Ovary (tissue), 9 donors: ENCODE results near the gene AVP. TPM values are rescaled to one million over a fixed set of nuclear protein-coding genes. Genes with fewer than 3 reads are reported as not detected.

Source experiments
- DNase-seq, 5 donors: peaks; one replicate each; pipeline ENCODE4 v3.0.0-alpha.2; 2019 to 2020
- H3K27ac ChIP-seq, 2 donors: fragments of 200-600 bp; one replicate each; pipeline versions ENCODE4 v1.5.1 to v1.8.0; 2019 to 2022
- H3K27me3 ChIP-seq: fragments of 200-600 bp; one replicate; pipeline ENCODE4 v1.8.0; 2022
- H3K36me3 ChIP-seq: fragments of 200-600 bp; sonication (generic); one replicate; pipeline ENCODE4 v1.5.1; 2019
- H3K4me1 ChIP-seq: one replicate; pipeline ENCODE4 v1.8.1; 2013; ENCODE audit warnings: mild to moderate bottlenecking, moderate library complexity; ENCODE audit not compliant: insufficient read depth
- H3K4me3 ChIP-seq: fragments of 200-600 bp; sonication (generic); one replicate; pipeline ENCODE4 v1.5.1; 2017
- H3K9me3 ChIP-seq, 2 donors: fragments of 200-600 bp in 1 of 2; sonication (generic) in 1 of 2; one replicate each; pipeline versions ENCODE4 v1.5.1 to v1.8.1; 2013 to 2019; ENCODE audit warnings: mild to moderate bottlenecking in 1 of 2, moderate library complexity in 1 of 2
- EP300 ChIP-seq: sonication (generic); formaldehyde crosslinking; IDR thresholded peaks from one replicate; pipeline ENCODE4 v1.6.1; 2017; ENCODE audit warnings: antibody characterized with exemption
- POLR2A ChIP-seq: fragments of 450-650 bp; IDR thresholded peaks from one replicate; pipeline ENCODE4 v1.6.1; 2017; ENCODE audit warnings: antibody characterized with exemption, mild to moderate bottlenecking, moderate library complexity
- WGBS, 3 donors: extraction: QIAGEN DNeasy Blood & Tissue Kit in 1 of 3; methylation state at CpG; one replicate each; pipeline versions ENCODE4 v1.1.5 to v1.1.7; 2013 to 2017; 5-methylcytosine and 5-hydroxymethylcytosine counted together
- intact Hi-C, 4 donors: fragments of 100-400 bp; cut with DNase I; formaldehyde crosslinking; loops; one replicate each; pipeline versions ENCODE4 v1.11.0 to v1.15.1; 2022 to 2023
- polyA plus RNA-seq, 2 donors: library from polyadenylated mRNA; stranded (reverse); fragments of 200-250 nt in 1 of 2; fragments of 350-450 nt in 1 of 2; fragmentation: Illumina TruSeq in 1 of 2; extraction: RNeasy Lipid Tissue Mini Kit (QIAGEN cat#74804) in 1 of 2; gene quantifications; one replicate each; pipeline ENCODE4 v1.2.3, GENCODE V29; 2013 to 2014
- total RNA-seq, 7 donors: library from RNA; depleted of rRNA in 2 of 7; stranded (reverse); fragments of >200 nt in 2 of 7; fragmentation: NEBNext Ultra II Directional in 3 of 7; extraction: Animal tissue kit (Norgen Biotek cat#: 25700) in 3 of 7; gene quantifications; one replicate each; pipeline versions ENCODE4 v1.1.0 to v1.2.4, GENCODE V29; 2016 to 2023
- TF ChIP-seq, protein P1 (sequence below), 3 donors: fragments of 450-650 bp in 2 of 3; fragments of 200-600 bp in 1 of 3; IDR thresholded peaks; one replicate each; pipeline versions ENCODE4 v1.5.1 to v1.8.0; 2016 to 2022; ENCODE audit warnings: antibody characterized with exemption in 3 of 3, mild to moderate bottlenecking in 1 of 3
- donor health status: DM: no; HTN: no; CAD: no; lungs with moderate emphysema.
- donor health status: DM: no; HTN: no; CAD: no.
- donor health status: Bipolar disorder and iron deficiency.
- donor health status: DM: yes; HTN: yes; CAD: no.
- donor health status: DM: no; HTN: no; CAD: no.
- donor health status: DM: yes; HTN: yes; CAD: no.

The AVP gene
- total and polyA plus RNA-seq, 9 donors: not detected

DNA sequence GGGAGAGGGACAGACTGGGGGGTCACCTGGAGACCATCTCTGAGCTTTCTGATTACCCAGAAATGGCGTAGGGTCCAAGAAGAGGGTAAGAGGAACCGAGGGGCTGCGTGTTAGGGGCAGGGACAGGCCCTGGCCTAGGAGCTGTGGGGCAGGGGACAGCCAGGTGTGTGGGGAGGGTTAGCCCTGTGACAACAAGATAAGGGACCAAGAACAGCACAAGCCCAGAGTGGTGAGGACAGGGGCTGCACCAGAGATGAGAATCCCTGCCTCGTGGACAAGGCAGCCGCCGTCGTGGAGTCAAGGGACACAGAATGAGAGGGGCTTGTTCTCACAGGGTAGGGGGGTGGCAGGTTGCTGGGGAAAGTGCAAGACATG, 449 bp upstream of the AVP start:
- Histone ChIP-seq H3K27me3 (no peaks in the 10 kb centered on the region), H3K27ac (no peak overlapping the region)
- 80 to 90% (median 90%) methylated on average over 7 of the region's 7 CpGs for WGBS, 3 donors

GRCh38 chr20:3082955-3083952, 1.3 kb downstream of the AVP start:
- no peak overlapping the region for H3K27ac ChIP-seq
- H3K4me3 ChIP-seq: no peak overlapping the region
- intact Hi-C loops: no loop called here
- TF ChIP-seq EP300: no peak
- no peak for TF ChIP-seq POLR2A
- TF ChIP-seq, protein P1, sequence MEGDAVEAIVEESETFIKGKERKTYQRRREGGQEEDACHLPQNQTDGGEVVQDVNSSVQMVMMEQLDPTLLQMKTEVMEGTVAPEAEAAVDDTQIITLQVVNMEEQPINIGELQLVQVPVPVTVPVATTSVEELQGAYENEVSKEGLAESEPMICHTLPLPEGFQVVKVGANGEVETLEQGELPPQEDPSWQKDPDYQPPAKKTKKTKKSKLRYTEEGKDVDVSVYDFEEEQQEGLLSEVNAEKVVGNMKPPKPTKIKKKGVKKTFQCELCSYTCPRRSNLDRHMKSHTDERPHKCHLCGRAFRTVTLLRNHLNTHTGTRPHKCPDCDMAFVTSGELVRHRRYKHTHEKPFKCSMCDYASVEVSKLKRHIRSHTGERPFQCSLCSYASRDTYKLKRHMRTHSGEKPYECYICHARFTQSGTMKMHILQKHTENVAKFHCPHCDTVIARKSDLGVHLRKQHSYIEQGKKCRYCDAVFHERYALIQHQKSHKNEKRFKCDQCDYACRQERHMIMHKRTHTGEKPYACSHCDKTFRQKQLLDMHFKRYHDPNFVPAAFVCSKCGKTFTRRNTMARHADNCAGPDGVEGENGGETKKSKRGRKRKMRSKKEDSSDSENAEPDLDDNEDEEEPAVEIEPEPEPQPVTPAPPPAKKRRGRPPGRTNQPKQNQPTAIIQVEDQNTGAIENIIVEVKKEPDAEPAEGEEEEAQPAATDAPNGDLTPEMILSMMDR (IDR thresholded peaks at IDR 0.05): no peak
- no peaks in the 10 kb centered on the region for H3K36me3 ChIP-seq
- H3K9me3 ChIP-seq: no peaks in the 10 kb centered on the region
- 16 to 20% (median 20%) methylated on average over 75 to 76 of the region's 76 CpGs for WGBS, 3 donors
- no peak for DNase-seq
- peaks cover 8% of the 10 kb centered on the region for H3K4me1 ChIP-seq
- H3K27me3 ChIP-seq: no peaks in the 10 kb centered on the region

More for the DNA sequence above, 449 bp upstream of the AVP start:
- Histone ChIP-seq H3K9me3 (no peaks in the 10 kb centered on the region), H3K4me1 (peaks cover 8% of the 10 kb centered on the region), H3K4me3 (no peak overlapping the region), H3K36me3 (no peaks in the 10 kb centered on the region)
- DNase-seq: no peak
- intact Hi-C loops: no loop called here
- no peak for TF ChIP-seq POLR2A
- TF ChIP-seq, protein P1 (IDR thresholded peaks at IDR 0.05): no peak
- TF ChIP-seq EP300: no peak

DNA sequence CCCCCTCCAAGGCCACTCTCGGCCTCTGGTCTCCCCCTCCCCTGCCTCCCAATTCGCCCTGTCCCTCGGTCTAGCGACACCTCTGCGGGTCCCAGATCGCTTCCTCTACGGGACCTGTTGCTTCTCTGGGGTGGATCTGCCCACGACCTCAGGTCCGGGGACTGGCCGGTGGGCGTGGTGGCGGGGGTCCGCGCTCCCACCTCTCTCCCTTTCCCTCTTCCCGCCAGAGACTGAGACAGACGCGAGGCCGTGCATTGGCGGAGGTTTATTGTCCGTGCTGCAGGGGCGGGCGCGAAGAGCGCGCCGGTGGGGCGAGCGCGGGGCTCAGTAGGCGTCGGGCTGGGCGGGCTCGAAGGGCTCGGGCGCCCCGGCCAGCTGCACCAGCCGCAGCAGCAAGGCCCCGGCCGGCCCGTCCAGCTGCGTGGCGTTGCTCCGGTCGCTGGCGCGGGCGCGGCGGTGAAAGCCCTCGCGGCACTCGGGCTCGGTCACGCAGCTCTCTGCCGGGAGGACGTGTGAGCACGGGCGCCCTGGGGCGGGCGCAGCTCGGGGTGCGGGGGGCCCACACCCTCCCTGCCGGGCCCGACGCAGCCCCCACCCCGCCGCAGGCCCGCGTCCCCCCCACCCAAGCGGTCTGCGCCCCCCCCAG, 2.1 kb downstream of the AVP start:
- TF ChIP-seq EP300 (no peak), POLR2A (no peak)
- TF ChIP-seq, protein P1 (IDR thresholded peaks at IDR 0.05): no peak
- Histone ChIP-seq H3K4me1 (peaks cover 8% of the 10 kb centered on the region), H3K36me3 (no peaks in the 10 kb centered on the region), H3K27ac (no peak overlapping the region), H3K27me3 (no peaks in the 10 kb centered on the region), H3K4me3 (no peak overlapping the region), H3K9me3 (no peaks in the 10 kb centered on the region)
- no peak for DNase-seq
- intact Hi-C loops: no loop called here
- WGBS, 3 donors: 4 to 9% (median 6%) methylated on average over 41 to 71 of the region's 71 CpGs

DNA sequence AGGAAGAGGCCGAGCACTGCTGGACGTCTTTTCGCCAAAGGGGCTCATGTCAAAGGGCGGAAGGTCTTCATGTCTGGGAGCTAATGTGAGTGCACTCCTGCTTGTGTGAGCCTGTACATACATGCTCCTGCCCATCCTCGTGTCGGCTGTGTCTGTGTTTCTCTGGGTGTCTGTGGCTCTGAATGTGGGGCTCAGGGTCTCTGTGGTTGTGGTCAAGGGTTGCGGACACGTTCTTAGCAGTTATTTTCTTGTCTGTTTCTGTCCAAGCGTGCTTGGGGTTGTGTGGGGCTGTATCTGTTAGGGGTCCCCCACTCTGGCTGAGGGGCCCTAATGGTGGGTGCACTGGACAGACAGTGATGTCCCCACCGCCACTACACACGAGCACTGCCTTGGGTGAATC, 2.9 kb downstream of the AVP start:
- DNase-seq: no peak

More for the DNA sequence above, 2.9 kb downstream of the AVP start:
- 92 to 95% (median 93%) methylated on average over 11 of the region's 11 CpGs for WGBS, 3 donors
- Histone ChIP-seq H3K27ac (no peak overlapping the region), H3K4me3 (no peak overlapping the region), H3K9me3 (no peaks in the 10 kb centered on the region), H3K27me3 (no peaks in the 10 kb centered on the region), H3K36me3 (no peaks in the 10 kb centered on the region), H3K4me1 (peaks cover 8% of the 10 kb centered on the region)
- intact Hi-C loops: no loop called here
- TF ChIP-seq EP300 (no peak), POLR2A (no peak)
- TF ChIP-seq, protein P1 (IDR thresholded peaks at IDR 0.05): no peak
